ENCODE measurements around the gene EDN2.

Gene EDN2

DNA sequence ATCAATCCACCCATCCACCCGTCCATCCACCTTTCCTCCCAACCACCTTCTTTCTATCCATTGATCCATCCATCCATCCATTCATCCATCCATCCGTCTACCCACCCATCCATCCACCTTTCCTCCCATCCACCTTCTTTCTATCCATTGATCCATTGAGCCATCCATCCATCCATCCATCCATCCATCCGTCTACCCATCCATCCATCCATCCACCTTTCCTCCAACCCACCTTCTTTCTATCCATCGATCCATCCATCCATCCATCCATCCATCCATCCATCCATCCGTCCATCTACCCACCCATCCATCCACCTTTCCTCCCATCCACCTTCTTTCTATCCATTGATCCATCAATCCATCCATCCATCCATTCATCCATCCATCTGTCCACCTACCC, 5.1 kb upstream of the EDN2 start:
- Histone ChIP-seq H3K4me2 (ENCODE audit: low read length) (no peak overlapping the region), H3K27me3 (ENCODE audit: control insufficient read depth, low read length) (peaks cover 33% of the 10 kb centered on the region), H3K4me3 (ENCODE audit: low read length) (no peak overlapping the region), H3K9me3 (ENCODE audit: control insufficient read depth, insufficient read depth, low read length) (no peaks in the 10 kb centered on the region), H3K27ac (ENCODE audit: low read depth, low read length) (no peak overlapping the region), H3K36me3 (ENCODE audit: control insufficient read depth, low read length) (no peaks in the 10 kb centered on the region), H3F3A (ENCODE audit: control insufficient read depth, insufficient read depth) (no peaks in the 10 kb centered on the region), H4K20me1 (ENCODE audit: control insufficient read depth, insufficient read depth, low read depth, low read length) (no peaks in the 10 kb centered on the region), H3K4me1 (ENCODE audit: control insufficient read depth, low read length) (0 out of 2 replicates have a peak, but pooled peaks cover 3% of the 10 kb centered on the region), H3K9me2 (replicated peaks; ENCODE audit: control insufficient read depth, low read length) (no peaks in the 10 kb centered on the region), H3K79me2 (ENCODE audit: control insufficient read depth, low read length) (no peaks in the 10 kb centered on the region)
- TF ChIP-seq EZH2phosphoT487 (IDR thresholded peaks at IDR 0.05; ENCODE audit: borderline replicate concordance, low read length) = no peak

- Histone ChIP-seq H3K27me3 (ENCODE audit: control insufficient read depth, low read length) (peaks cover 33% of the 10 kb centered on the region), H3K4me1 (ENCODE audit: control insufficient read depth, low read length) (0 out of 2 replicates have a peak, but pooled peaks cover 3% of the 10 kb centered on the region)
Observed at GRCh38 chr1:41488040-41488951, 3.8 kb upstream of the EDN2 start.

GRCh38 chr1:41487126-41488039, 2.9 kb upstream of the EDN2 start:
- no peak overlapping the region for H3K4me2 ChIP-seq (ENCODE audit: low read length)
- H3K27ac ChIP-seq (ENCODE audit: low read depth, low read length) = no peak overlapping the region
- H3K4me3 ChIP-seq (ENCODE audit: low read length) = no peak overlapping the region

More at GRCh38 chr1:41488040-41488951, 3.8 kb upstream of the EDN2 start:
- Histone ChIP-seq H3K4me3 (ENCODE audit: low read length) (no peak overlapping the region), H3K79me2 (ENCODE audit: control insufficient read depth, low read length) (no peaks in the 10 kb centered on the region), H3K9me2 (replicated peaks; ENCODE audit: control insufficient read depth, low read length) (no peaks in the 10 kb centered on the region), H3K4me2 (ENCODE audit: low read length) (no peak overlapping the region), H3F3A (ENCODE audit: control insufficient read depth, insufficient read depth) (no peaks in the 10 kb centered on the region), H4K20me1 (ENCODE audit: control insufficient read depth, insufficient read depth, low read depth, low read length) (no peaks in the 10 kb centered on the region), H3K27ac (ENCODE audit: low read depth, low read length) (no peak overlapping the region), H3K9me3 (ENCODE audit: control insufficient read depth, insufficient read depth, low read length) (no peaks in the 10 kb centered on the region), H3K36me3 (ENCODE audit: control insufficient read depth, low read length) (no peaks in the 10 kb centered on the region)
- TF ChIP-seq, protein P1, sequence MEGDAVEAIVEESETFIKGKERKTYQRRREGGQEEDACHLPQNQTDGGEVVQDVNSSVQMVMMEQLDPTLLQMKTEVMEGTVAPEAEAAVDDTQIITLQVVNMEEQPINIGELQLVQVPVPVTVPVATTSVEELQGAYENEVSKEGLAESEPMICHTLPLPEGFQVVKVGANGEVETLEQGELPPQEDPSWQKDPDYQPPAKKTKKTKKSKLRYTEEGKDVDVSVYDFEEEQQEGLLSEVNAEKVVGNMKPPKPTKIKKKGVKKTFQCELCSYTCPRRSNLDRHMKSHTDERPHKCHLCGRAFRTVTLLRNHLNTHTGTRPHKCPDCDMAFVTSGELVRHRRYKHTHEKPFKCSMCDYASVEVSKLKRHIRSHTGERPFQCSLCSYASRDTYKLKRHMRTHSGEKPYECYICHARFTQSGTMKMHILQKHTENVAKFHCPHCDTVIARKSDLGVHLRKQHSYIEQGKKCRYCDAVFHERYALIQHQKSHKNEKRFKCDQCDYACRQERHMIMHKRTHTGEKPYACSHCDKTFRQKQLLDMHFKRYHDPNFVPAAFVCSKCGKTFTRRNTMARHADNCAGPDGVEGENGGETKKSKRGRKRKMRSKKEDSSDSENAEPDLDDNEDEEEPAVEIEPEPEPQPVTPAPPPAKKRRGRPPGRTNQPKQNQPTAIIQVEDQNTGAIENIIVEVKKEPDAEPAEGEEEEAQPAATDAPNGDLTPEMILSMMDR (IDR thresholded peaks at IDR 0.05; ENCODE audit: low read depth, low read length, poor library complexity, severe bottlenecking) = no peak
- no peak for TF ChIP-seq EZH2phosphoT487 (IDR thresholded peaks at IDR 0.05; ENCODE audit: borderline replicate concordance, low read length)

More at GRCh38 chr1:41487126-41488039, 2.9 kb upstream of the EDN2 start:
- Histone ChIP-seq H3K4me1 (ENCODE audit: control insufficient read depth, low read length) (0 out of 2 replicates have a peak, but pooled peaks cover 3% of the 10 kb centered on the region), H3K9me2 (replicated peaks; ENCODE audit: control insufficient read depth, low read length) (no peaks in the 10 kb centered on the region), H3K27me3 (ENCODE audit: control insufficient read depth, low read length) (peaks cover 33% of the 10 kb centered on the region), H3K9me3 (ENCODE audit: control insufficient read depth, insufficient read depth, low read length) (no peaks in the 10 kb centered on the region), H3K36me3 (ENCODE audit: control insufficient read depth, low read length) (no peaks in the 10 kb centered on the region), H3K79me2 (ENCODE audit: control insufficient read depth, low read length) (no peaks in the 10 kb centered on the region), H4K20me1 (ENCODE audit: control insufficient read depth, insufficient read depth, low read depth, low read length) (no peaks in the 10 kb centered on the region), H3F3A (ENCODE audit: control insufficient read depth, insufficient read depth) (no peaks in the 10 kb centered on the region)
- TF ChIP-seq, protein P1 (IDR thresholded peaks at IDR 0.05; ENCODE audit: low read depth, low read length, poor library complexity, severe bottlenecking) = no peak
- no peak for TF ChIP-seq EZH2phosphoT487 (IDR thresholded peaks at IDR 0.05; ENCODE audit: borderline replicate concordance, low read length)

Measured in DOHH2 (cell line).